GM18511 (cell line): ENCODE measurements around the gene TBC1D1.
A peak's percentile ranks its signal among the peaks of the same experiment; 100 is the strongest.

Experiments used
- ATAC-seq: cut with Tn5 transposase; IDR thresholded peaks from one replicate; pipeline ENCODE4 v1.9.1; 2021; ENCODE audit warnings: mild to moderate bottlenecking, moderate library complexity; ENCODE audit not compliant: unreplicated experiment

TBC1D1 gene

DNA sequence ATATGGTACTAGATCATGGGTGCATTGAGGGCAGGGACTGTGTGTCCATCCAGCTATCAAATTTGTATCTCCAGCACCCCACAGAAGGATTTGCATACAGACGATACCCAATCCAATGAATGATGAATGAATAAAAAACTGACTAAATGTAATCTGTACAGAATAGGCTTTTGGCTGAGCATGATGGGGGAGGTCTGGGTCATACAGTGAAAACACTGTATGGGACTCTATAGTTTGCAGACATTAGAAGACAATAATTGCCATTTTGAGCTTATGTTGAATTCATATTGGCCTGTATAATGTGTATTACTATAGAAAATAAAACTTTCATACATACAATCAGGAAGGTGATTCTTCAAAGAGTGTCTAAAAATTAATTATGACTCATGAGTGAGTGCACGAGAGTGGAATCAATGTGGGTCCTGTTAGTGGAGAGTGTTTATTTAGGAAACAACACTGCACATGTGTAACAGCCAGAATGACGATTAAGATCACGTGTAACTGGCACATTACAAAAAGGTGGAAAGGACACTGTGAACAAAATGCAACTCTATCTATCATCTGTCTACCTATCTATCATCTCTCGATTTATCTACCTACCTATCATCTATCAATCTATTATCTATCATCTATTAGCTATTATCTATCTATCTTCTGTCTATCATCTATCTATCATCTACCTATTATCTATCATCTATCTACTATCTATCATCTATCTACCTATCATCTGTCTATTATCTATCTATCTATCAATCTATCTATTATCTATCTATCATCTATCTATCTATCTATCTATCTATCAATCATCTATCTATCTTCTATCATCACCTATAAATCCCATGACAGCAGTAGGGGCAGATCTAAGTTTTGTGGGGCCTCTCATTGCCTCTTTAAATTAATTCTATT is 270.6 kb downstream of the TBC1D1 start:
- ATAC-seq, result peak; percentile 6

DNA sequence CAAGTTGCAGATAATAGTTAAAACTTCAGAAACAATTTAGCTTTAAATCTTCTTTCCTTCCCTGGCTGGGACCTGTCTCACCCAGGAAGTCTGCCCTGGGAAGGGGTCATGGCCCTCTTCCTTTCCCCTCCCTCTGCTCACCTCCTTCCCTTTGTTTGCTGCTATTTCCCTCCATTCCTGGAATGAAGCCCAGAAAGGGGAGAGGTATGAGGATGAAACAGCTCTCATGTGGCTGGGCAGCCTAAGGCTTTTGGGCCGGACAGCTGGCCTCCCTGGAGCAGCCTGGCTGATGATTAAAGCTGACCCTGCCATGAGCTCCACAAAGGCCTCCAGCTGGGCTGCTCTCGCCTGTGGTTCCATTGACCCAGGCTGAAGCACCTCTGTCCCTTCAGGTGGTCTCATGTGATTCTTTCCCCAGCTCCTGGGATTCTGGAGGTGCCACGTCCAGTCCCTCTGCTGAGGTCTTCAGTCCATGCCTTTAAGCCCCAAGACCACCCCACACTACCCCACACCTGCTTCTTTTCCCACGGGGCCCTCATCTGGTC is 271.4 kb downstream of the TBC1D1 start:
- no peak for ATAC-seq

DNA sequence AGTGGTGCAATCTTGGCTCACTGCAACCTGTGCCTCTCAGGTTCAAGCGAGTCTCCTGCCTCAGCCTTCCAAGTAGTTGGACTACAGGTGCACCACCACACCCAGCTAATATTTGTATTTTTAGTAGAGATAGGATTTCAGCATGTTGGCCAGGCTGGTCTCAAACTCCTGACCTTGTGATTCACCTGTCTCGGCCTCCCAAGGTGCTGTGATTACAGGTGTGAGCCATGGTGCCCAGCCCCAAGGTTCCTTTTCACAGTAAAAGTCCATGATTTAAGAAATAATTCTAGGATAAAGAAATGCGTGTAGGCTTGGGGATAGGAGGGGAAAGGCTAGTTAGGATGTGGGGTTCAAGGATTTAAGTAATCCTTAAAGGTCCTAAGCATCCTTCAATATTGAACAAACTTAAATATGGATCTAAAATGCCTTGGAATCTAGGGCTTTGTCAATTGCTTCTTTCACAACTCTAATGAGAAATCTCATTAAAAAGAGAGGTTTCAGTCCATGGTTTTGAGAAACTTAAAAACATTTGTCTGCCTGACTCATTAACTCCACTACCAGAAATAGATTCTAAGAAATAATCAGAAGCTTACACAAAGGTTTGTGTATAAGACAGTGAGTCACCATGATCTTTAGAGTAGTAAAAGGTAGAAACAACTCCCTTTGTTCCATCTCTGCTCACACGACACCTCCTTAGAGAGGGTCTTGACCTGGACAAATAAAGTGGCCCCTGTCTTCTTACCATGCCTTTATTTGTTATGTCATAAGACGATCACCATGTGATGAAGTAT is 272.5 kb downstream of the TBC1D1 start:
- ATAC-seq, result no peak

DNA sequence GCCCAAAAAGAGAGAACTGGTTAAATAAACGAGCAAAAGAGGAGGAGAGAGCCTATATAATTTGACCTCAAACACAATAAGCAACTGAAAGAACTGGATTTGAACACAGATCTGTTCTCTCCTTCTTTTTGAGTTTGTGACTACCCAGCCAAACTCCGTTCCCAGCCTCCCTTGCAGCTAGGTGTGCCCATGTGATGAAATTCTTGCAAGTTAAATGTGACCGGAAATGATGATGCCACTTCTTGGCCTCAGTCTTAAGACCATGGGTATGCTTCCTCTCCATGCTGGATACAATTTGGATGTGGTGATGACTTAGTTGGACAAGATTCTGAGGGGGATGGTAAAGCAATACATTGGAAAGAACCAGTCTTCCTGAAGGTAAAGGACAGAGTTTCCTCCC is 273.5 kb downstream of the TBC1D1 start:
- ATAC-seq, result no peak

DNA sequence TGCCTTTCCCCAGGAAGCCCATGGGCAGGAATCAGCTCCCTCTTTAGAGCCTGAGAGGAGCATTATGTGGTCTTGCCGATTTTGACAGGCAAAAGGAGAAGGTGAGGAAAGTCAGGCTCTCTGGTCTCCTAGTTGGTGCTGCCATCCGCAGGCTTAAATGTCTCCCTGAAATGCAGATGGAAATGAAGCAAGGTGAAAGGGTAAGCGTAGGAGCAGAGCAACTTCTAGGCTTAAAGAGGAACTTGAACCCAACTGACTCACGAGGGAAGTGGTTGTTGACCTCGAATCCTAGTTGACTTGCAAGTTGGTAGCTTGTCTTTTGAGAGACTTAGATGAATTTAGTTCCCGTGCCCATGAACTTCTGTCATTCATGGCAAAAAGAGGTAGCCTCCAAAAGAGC is 275.2 kb downstream of the TBC1D1 start:
- ATAC-seq, result no peak

DNA sequence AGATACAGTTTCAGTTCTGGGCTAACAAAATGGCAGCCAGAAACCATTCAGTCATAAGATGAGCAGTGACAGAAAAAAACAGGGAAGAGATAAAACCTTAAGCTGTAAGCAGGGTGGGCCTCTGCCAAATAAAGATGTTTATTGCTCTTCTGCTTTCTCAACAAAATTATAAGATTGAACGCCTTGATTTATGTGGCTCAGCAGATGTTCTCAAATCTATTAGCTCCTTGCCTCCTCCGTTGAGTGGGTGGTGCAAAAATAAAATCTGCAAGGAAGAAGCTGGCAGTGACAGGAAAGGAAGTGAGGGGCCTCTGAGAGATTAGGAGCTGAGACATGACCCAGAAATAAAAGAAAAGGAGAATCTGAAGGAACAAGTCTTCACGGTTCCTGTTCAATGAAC is 275.9 kb downstream of the TBC1D1 start:
- ATAC-seq, result no peak

DNA sequence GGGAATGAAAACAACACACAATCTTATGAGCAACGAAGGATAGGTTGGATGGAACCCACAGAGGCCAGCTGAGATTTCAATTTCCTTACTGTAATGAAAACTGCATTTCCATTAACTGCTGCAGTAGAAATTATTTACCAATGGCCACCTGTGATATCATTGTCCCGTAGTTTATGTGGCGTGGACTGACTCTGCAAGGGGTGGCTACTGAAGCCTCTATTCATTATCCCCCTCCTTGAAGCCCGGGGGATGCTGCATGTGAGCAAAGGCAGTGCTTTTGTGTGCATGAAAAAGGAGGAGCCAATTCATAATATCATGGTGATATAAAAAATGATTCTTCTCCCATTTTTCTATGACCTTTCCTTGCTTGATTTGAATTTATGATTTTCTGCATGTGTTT is 277.1 kb downstream of the TBC1D1 start:
- no peak for ATAC-seq

DNA sequence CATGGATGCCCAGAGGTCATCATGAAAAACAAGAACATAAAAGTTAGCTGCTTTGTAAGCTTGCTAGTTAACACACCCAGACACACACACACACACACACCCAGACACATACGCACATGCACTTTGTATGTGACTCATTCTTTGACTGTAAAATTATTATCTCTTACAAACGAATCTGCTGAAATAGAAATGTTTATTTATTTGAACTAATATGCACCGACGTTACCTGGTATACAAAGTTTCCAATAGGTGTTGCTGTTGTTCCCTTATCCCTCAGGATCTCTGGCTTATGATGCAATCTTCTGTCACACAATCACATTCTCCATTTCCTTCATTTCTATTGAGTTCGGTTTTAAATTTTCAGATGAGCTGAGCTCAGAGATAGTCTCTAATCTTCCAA is 278.6 kb downstream of the TBC1D1 start:
- no peak for ATAC-seq

DNA sequence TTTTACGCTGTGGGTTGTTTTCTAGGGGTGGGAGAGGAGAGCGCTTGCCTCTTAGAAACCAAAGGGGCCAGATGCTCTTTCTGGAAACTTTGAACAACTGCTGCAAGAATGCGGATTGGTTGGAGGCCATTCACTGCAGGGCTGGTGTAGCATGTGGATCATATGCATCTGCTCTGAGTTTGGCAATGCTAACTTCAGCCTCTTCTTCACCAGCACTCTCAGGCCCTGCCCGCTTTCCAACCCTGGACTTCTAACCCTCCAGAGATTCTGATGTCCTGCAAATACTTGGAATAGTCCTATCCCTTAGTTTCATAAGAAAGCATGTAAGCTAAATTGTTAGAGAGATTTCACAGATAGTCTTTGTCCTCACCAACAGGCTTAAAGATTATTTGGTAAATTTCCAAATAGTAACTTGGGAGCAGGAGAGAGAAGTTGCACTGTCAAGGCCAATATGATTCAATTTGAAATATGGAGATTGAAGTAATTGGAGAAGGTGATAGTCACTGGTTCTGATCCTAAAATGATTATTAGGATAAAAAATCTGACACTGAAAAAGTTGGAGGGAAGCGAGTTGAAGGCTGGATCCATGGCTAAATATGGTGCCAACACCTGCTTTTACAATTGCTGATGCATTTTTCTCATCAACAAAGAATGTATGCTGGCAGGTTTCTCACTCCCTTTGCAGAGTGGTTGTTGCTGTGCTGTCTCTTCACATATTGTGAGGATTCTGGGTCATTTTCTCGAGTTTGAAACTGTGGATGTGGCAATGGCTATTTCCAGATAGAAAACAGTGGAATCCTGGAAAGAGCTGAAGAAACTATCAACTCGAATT is 279.7 kb downstream of the TBC1D1 start:
- ATAC-seq, result no peak

DNA sequence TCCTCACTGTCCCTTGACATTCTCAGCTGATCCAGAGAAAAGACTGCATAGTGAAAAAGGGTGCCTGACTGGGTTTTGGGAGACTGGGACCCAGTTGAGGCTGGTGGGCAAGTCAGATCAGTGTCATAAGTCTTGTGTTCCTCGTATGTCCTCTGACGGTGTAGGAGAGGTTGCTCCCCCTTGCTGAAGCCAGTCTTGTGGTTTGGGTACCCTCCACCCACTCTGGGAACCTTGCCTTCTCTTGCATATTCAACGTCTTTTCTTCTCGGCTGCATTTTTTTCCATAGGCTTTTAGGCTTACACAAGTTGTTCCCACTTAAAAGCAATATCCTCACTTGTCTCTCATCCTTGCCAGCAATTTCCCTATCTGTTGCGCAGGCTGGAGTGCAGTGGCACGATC is 281.2 kb downstream of the TBC1D1 start:
- ATAC-seq, result no peak

DNA sequence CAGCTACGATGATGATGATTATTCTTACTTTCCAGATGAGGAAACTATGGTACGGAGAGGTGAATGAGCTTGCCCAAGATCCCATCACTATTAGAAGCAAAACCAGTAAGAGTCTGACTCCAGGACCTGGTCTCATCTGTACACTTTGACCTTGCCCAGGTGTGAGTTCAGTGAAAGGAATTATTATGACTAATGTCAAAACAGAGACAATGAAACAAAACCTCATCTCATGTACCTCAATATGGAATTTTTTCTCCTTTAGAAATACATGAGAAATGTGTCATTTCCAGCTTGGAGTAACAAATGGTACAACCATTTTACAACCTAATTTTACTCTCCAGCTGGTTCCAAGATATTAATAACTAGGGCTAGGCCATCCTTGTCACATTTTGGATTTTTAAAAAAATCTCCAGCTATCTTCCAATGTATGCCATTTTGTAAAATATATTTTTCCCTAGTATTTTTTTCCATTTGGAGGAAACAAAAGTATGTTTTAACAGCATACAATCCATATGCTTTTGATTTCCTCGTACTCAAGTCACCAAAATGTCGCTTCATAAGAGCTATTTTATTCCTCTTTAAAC is 283.1 kb downstream of the TBC1D1 start:
- ATAC-seq, result no peak

DNA sequence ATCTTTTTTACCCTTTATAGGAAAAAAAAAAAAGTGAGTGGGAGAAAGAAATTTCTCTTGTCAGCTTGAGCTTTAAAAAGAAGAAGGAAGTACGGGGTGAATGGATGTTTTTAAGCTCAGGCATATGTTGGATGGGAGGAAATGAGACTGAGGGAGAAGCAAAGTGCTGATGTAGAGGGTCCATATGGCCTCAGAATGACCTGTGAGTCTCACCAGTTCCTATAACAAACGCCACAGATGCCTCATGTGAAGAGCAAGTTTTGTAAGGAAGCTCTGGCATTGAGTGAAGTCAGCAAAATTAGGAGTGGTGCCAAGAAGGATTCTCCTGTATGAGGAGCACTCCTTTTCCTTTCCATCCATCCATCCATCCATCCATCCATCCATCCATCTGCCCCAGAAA is 283.9 kb downstream of the TBC1D1 start:
- no peak for ATAC-seq

DNA sequence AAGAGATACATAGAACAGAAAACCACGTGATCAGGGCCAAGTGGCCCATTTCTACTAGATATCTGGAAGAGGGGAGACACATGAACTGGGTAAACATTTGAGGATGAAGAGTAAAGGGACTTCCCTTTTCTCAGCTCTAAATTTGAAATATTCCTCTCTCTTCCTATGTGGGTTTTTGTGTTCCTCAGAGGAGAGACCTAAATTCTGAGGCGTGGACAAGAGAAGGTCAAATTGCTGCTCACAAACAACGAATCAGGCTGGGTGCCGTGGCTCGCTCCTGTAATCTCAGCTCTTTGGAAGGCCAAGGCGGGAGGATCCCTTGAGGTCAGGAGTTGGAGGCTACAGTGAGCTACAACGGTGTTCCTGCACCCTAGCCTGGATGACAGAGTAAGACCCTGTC is 285.3 kb downstream of the TBC1D1 start:
- no peak for ATAC-seq

DNA sequence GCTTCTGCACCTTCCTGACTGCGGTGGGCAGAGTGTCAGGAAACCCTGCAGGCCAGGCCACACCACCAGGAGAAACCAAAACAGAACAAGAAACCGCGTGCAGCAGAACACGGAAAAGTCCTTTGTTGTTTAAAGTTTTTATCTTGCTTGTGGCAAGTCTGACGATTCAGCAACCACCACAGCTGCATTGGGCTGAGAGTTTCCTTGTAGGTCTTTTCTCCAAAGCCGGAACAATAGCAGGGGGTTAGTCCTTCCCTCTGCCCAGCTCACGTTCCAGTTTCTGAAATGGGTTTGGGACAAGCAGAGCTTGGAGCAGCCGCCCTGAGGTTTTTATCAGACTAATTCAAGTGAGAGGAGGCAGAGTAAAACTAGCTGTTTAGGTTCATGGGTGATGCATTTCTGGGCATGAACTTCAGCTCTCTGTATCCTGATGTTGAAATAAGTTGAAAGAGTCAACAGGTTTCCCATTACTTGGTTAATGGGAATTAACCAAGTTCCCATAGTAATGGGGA is 286.2 kb downstream of the TBC1D1 start:
- no peak for ATAC-seq

DNA sequence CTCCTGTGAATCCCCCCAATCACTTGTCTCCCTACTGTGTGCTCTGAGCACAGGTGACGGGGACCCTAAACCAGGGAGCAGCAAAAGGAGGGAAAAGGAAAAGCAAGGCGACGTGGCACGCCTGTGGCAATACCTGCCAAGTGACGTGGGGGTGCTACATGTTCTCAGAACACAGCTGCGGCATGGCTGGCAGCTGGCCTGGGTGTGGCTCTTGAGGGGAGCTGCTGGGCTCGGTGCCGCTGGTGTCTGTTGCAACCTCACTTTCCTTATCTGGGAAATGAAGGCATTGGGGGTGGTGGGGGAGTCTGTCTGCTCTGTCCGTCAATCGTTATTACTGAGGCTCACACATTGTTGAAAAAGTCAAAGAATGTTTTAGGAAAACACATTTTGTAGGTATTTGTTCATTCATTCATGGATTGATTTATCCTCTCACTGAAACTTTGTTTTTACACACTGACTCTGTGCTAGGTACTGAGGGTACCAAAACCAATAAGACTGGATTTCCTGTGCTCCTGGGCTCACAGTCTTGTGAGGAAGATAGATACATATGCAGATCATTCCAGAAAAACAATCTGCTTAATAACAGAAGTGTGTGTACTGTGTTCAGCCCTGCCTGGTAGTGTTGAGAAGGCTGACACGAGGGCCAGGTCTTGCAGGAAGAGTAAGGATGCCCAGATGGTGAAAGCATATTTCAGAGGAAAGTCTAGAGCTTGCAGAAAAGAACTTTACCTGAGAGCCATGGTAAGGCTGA is 286.9 kb downstream of the TBC1D1 start:
- ATAC-seq, result no peak

DNA sequence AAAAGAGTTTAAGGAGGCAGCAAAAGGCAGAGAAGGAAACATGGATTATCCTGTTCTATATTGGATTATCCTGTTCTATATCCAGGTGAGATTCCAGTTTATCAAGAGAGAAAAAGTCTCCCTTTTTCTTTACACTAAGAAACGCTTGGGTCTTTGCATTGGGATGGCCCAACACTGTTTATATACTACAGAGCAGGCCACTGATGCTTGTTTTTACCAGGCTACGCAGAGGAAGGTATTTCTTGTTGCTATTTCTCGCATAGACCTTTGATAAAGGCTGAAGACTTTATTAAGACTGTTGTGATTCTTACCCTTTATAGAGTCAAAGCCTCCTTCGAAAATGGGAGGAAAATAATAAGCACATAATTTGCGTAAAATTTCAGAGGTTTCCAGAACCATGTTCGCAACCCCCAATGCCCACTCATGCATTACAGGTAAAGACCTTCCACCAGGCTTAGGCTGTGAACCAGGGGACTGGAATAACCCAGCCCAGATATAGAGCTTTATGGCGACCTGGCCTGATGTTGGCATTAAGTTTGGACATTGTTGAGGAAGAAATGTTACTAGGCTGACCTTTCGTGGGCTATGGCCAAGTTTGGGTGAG is 287.6 kb downstream of the TBC1D1 start:
- no peak for ATAC-seq

DNA sequence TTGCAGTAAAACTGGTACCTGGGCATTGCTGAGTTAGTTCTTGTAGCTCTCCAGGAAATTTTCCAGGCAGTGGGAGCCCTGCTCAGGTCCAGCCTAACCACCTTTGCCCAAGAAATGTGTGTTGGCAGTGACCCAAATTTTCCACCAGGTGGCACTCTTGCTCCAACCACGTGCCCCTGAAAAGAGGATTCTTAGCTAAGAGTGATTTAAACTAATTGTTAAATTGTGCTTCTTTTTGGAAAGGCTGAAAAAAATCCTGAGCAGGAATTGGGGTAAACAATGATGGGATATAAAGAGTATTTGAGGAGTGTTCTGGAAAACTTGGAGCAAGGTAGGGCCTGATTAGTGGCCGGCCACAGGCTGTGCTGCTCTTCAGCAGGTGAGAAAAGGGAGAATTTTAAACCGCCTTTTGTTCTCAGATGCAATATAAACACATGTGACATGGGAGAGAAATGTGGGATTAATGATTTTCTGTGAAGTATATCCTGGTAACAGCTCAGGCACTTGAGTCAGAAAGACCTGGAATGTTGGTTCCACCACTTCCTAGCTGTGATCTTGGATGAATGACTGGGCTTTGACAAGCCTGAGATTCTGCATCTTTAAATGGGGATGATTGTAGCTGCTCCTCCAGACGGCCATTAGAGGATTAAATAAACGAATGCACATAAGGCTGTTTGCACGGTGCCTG is 288.9 kb downstream of the TBC1D1 start:
- no peak for ATAC-seq

DNA sequence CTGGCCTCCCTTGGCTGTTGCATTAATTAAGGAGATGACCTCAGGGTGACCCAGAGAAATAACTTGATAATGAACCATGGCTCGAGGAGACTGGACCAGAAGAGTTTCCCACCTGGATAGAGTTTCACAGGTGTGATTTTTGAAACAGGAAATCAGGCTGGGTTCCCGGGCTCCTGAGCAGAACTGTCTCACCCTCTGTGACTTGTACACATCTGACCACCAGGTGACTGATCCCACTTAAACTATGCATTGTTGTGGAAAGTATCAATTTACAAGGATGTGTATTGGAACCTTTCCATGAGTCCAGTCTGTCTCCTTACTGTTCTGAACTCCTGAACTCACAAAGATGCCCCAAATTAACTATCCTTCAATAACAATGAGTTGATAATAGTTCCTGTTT is 289.6 kb downstream of the TBC1D1 start:
- ATAC-seq, result no peak

DNA sequence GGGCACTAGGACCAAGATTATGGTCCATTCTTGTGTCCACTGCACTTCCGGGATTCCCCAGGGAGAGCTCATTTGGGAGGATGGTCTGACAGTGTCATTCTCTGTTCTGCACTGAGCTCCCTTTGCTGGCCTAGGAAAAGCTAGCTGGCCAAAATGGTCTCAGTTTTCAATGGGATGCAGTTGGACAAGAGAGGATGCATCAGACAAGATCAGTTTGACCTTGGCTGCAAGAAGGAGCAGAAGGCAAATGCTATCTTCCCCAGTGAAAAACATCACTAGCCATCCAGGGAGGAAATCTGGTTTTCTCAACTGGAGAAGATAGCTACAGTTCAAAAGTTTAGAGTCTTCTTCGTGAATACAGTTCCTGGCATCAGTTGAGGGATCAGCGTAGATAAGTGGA is 290.4 kb downstream of the TBC1D1 start:
- ATAC-seq, result no peak
